ENCODE results near the gene SLC25A21. TPM values are rescaled to one million over a fixed set of nuclear protein-coding genes. Genes with fewer than 3 reads are reported as not detected.

The SLC25A21 gene
- total RNA-seq, 1 donor from 2014 or later = 0.56 TPM

DNA sequence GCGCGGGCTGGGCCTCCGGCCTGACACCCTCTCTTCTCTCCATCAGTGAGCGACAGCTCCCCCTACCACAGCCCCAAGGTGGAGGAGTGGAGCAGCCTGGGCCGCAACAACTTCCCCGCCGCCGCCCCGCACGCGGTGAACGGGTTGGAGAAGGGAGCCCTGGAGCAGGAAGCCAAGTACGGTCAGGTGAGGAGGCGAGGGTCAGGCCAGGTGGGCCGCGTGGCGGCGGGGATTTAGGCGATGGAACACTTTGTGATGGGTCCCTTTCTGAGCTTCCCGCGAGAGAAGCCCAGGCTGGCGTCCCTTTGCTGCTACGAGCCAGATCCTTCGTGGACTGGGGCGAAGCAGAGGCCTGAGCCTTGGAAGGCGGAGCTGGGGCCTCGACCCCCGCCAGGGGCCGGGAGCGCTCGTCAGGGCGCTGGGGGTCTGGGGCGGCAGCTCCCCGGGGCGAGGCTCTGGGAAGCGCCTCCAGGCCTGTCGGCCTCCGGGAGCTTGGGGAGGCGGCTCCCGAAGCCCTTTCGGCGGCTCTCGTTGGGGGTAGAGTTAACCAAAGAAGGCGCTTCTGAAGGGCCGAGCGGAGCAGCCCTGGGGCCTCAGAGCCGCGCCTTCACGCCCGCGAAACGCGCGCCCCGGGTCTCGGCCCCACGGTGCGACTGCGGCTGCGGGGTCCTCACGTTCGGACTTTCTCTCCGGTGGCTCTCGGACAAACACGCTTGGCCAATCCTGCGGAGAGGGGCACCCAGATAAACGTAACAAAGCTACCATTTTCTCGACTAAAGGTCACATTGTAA is 505.8 kb downstream of the SLC25A21 start:
- Mint-ChIP-seq H3K4me1 (ENCODE audit: unreplicated experiment) (peaks cover 40% of the 10 kb centered on the region), H3K27me3 (ENCODE audit: unreplicated experiment) (peaks cover 78% of the 10 kb centered on the region), H3K27ac (ENCODE audit: unreplicated experiment) (no peak overlapping the region), H3K4me3 (ENCODE audit: unreplicated experiment) (peak overlapping the region; percentile 38), H3K36me3 (ENCODE audit: unreplicated experiment) (no peaks in the 10 kb centered on the region), H3K9me3 (ENCODE audit: unreplicated experiment) (no peaks in the 10 kb centered on the region)
- no peak for TF ChIP-seq CTCF (IDR thresholded peaks at IDR 0.05)
- DNase-seq (ENCODE audit: extremely low spot score, unreplicated experiment) = no peak

DNA sequence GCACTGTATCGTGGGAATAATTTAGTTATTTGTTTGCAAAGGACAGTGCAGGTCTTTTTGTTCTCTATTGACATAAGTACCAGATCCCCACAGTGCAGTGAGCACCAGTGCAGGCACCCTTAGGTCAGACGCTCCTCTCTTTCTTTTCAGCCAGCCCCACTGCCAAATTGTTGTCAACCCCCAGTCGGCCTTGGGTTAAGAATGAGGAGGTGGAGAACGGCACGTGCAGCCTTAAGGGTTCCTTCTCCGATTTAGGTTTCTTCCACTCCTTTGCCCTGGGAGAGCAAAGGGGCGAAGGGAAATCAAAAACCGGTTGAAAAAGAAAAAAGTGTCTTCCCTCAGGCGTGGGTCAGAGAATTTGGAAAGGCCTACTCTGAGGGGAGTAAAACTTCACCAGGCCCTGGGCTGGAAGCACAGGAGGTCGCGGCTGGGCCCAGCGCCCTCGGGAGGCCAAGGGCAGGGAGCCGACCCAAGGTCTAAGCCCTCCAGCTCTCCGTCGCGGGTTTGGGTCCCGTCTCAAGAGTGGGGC is 506.5 kb downstream of the SLC25A21 start:
- no peak for DNase-seq (ENCODE audit: extremely low spot score, unreplicated experiment)
- Mint-ChIP-seq H3K27me3 (ENCODE audit: unreplicated experiment) (peaks cover 78% of the 10 kb centered on the region), H3K27ac (ENCODE audit: unreplicated experiment) (no peak overlapping the region), H3K4me3 (ENCODE audit: unreplicated experiment) (no peak overlapping the region), H3K36me3 (ENCODE audit: unreplicated experiment) (no peaks in the 10 kb centered on the region), H3K4me1 (ENCODE audit: unreplicated experiment) (peaks cover 44% of the 10 kb centered on the region), H3K9me3 (ENCODE audit: unreplicated experiment) (no peaks in the 10 kb centered on the region)
- TF ChIP-seq CTCF (IDR thresholded peaks at IDR 0.05) = no peak

- no peak for DNase-seq (ENCODE audit: extremely low spot score, unreplicated experiment)
- Mint-ChIP-seq H3K36me3 (ENCODE audit: unreplicated experiment) (no peaks in the 10 kb centered on the region), H3K9me3 (ENCODE audit: unreplicated experiment) (no peaks in the 10 kb centered on the region), H3K4me1 (ENCODE audit: unreplicated experiment) (peaks cover 44% of the 10 kb centered on the region), H3K27me3 (ENCODE audit: unreplicated experiment) (peaks cover 81% of the 10 kb centered on the region), H3K27ac (ENCODE audit: unreplicated experiment) (peak overlapping the region; percentile 62), H3K4me3 (ENCODE audit: unreplicated experiment) (peak overlapping the region; percentile 74)
- TF ChIP-seq CTCF (IDR thresholded peaks at IDR 0.05) = no peak
These were observed 507.8 kb downstream of the SLC25A21 start for GRCh38 chr14:36664322-36665193.

- H3K9me3 Mint-ChIP-seq (ENCODE audit: unreplicated experiment) = no peaks in the 10 kb centered on the region
- H3K27ac Mint-ChIP-seq (ENCODE audit: unreplicated experiment) = peak overlapping the region; percentile 62
- H3K36me3 Mint-ChIP-seq (ENCODE audit: unreplicated experiment) = no peaks in the 10 kb centered on the region
- no peak for DNase-seq (ENCODE audit: extremely low spot score, unreplicated experiment)
- peaks cover 86% of the 10 kb centered on the region for H3K27me3 Mint-ChIP-seq (ENCODE audit: unreplicated experiment)
- H3K4me1 Mint-ChIP-seq (ENCODE audit: unreplicated experiment) = peaks cover 50% of the 10 kb centered on the region
- H3K4me3 Mint-ChIP-seq (ENCODE audit: unreplicated experiment) = peak overlapping the region; percentile 74
- TF ChIP-seq CTCF (IDR thresholded peaks at IDR 0.05) = no peak
These were observed 508.7 kb downstream of the SLC25A21 start for GRCh38 chr14:36663404-36664321.
